GM23338 (cell line): ENCODE data around the gene PIRT. TPM values are rescaled to one million over a fixed set of nuclear protein-coding genes. Genes with fewer than 3 reads are reported as not detected.

Source experiments
- ATAC-seq: fragments of 200-7000 bp; cut with Tn5 transposase; 3 replicates; pipeline ENCODE4 v1.9.1; 2020
- DNase-seq: peaks from one replicate; pipeline ENCODE4 v3.0.0-alpha.2; 2015; ENCODE audit warnings: low spot score
- H2AFZ ChIP-seq: fragments of 200-600 bp; sonication (generic); 2 replicates; pipeline ENCODE4 v1.8.0; 2016; ENCODE audit warnings: antibody characterized with exemption, mild to moderate bottlenecking, moderate library complexity
- H3F3A ChIP-seq: fragments of 200-600 bp; sonication (generic); replicated peaks from 2 replicates; pipeline ENCODE4 v1.8.0; 2017; ENCODE audit warnings: antibody characterized with exemption, mixed run types, low read depth
- H3K27ac ChIP-seq: fragments of 200-600 bp; sonication (generic); 2 replicates; pipeline ENCODE4 v1.6.1; 2016; ENCODE audit warnings: low read depth
- H3K27me3 ChIP-seq: fragments of 200-600 bp; sonication (generic); 2 replicates; pipeline ENCODE4 v1.8.0; 2016; ENCODE audit warnings: mild to moderate bottlenecking, mixed run types, moderate library complexity; ENCODE audit not compliant: insufficient read depth
- H3K36me3 ChIP-seq: fragments of 200-600 bp; sonication (generic); 2 replicates; pipeline ENCODE4 v1.8.0; 2016; ENCODE audit warnings: mild to moderate bottlenecking; ENCODE audit not compliant: insufficient read depth
- H3K4me1 ChIP-seq: fragments of 200-600 bp; sonication (generic); 2 replicates; pipeline ENCODE4 v1.8.0; 2016; ENCODE audit warnings: mild to moderate bottlenecking, moderate library complexity; ENCODE audit not compliant: insufficient read depth
- H3K4me2 ChIP-seq: fragments of 200-600 bp; sonication (generic); 2 replicates; pipeline ENCODE4 v1.7.1; 2017; ENCODE audit warnings: mixed run types
- H3K4me3 ChIP-seq: fragments of 200-600 bp; sonication (generic); 2 replicates; pipeline ENCODE4 v1.6.1; 2016; ENCODE audit warnings: mixed run types
- H3K79me2 ChIP-seq: fragments of 200-600 bp; sonication (generic); replicated peaks from 2 replicates; pipeline ENCODE4 v1.8.0; 2017; ENCODE audit warnings: mild to moderate bottlenecking; ENCODE audit not compliant: insufficient read depth
- H3K9me2 ChIP-seq: fragments of 200-600 bp; sonication (generic); 2 replicates; pipeline ENCODE4 v1.8.0; 2017; ENCODE audit not compliant: insufficient read depth
- H4K20me1 ChIP-seq: fragments of 200-600 bp; sonication (generic); replicated peaks from 2 replicates; pipeline ENCODE4 v1.8.0; 2017; ENCODE audit warnings: mild to moderate bottlenecking; ENCODE audit not compliant: insufficient read depth
- H3K27ac Mint-ChIP-seq: 2 replicates; pipeline ENCODE4 v1.8.0; 2020; ENCODE audit warnings: inconsistent platforms, mild to moderate bottlenecking, moderate library complexity, mixed read lengths
- H3K27me3 Mint-ChIP-seq: 3 replicates; pipeline ENCODE4 v1.8.0; 2022; ENCODE audit warnings: low read depth, mild to moderate bottlenecking, moderate library complexity, mixed read lengths, inconsistent platforms; ENCODE audit not compliant: insufficient read depth, poor library complexity
- H3K36me3 Mint-ChIP-seq: 3 replicates; pipeline ENCODE4 v1.8.0; 2021; ENCODE audit warnings: low read depth, mild to moderate bottlenecking, inconsistent platforms, moderate library complexity, mixed read lengths
- H3K4me1 Mint-ChIP-seq: 3 replicates; pipeline ENCODE4 v1.8.0; 2020; ENCODE audit warnings: mild to moderate bottlenecking, inconsistent platforms, mixed read lengths
- H3K4me3 Mint-ChIP-seq: 3 replicates; pipeline ENCODE4 v1.8.0; 2021; ENCODE audit warnings: moderate library complexity, mild to moderate bottlenecking, inconsistent platforms, mixed read lengths
- H3K9me3 Mint-ChIP-seq: 3 replicates; pipeline ENCODE4 v1.8.0; 2020; ENCODE audit warnings: moderate library complexity, mild to moderate bottlenecking, inconsistent platforms, mixed read lengths
- CREB1 ChIP-seq: fragments of 250-450 bp; sonication (Bioruptor Pico); IDR thresholded peaks from 2 replicates; pipeline ENCODE4 v1.5.0; 2020; ENCODE audit warnings: low read depth, mild to moderate bottlenecking, moderate library complexity
- CTCF ChIP-seq, 2 experiments: fragments of 200-600 bp in 1 of 2; sonication (generic) in 1 of 2; conservative IDR thresholded peaks; 2 replicates each; pipeline versions ENCODE4 v1.5.1 to v1.6.1; 2016 to 2017; ENCODE audit warnings: antibody characterized with exemption in 2 of 2, low read depth in 2 of 2, mild to moderate bottlenecking in 2 of 2, moderate library complexity in 1 of 2
- EZH2 ChIP-seq: fragments of 200-600 bp; sonication (generic); IDR thresholded peaks from one replicate; pipeline ENCODE4 v1.8.0; 2017; ENCODE audit warnings: antibody characterized with exemption, mild to moderate bottlenecking, low read depth; ENCODE audit not compliant: unreplicated experiment
- EZH2phosphoT487 ChIP-seq: fragments of 200-600 bp; sonication (generic); IDR thresholded peaks from one replicate; pipeline ENCODE4 v1.8.1; 2018; ENCODE audit warnings: antibody characterized with exemption; ENCODE audit not compliant: unreplicated experiment
- JUNB ChIP-seq: IDR thresholded peaks from one replicate; pipeline ENCODE4 v1.6.1; 2016; ENCODE audit warnings: antibody characterized with exemption; ENCODE audit not compliant: unreplicated experiment
- NANOG ChIP-seq: IDR thresholded peaks from 2 replicates; pipeline ENCODE4 v1.6.1; 2016; ENCODE audit warnings: antibody characterized with exemption, borderline replicate concordance
- POLR2AphosphoS5 ChIP-seq: IDR thresholded peaks from 2 replicates; pipeline ENCODE4 v1.6.1; 2016; ENCODE audit warnings: antibody characterized with exemption, low read depth
- REST ChIP-seq: IDR thresholded peaks from one replicate; pipeline ENCODE4 v1.6.1; 2018; ENCODE audit warnings: antibody characterized with exemption; ENCODE audit not compliant: unreplicated experiment
- STAT1 ChIP-seq: IDR thresholded peaks from one replicate; pipeline ENCODE4 v1.6.1; 2016; ENCODE audit warnings: antibody characterized with exemption; ENCODE audit not compliant: unreplicated experiment
- ZNF114 ChIP-seq: fragments of 250-450 bp; sonication (Bioruptor Pico); IDR thresholded peaks from 2 replicates; pipeline ENCODE4 v1.5.0; 2020; ENCODE audit warnings: mild to moderate bottlenecking, moderate library complexity
- ZNF331 ChIP-seq: fragments of 250-450 bp; sonication (Bioruptor Pico); IDR thresholded peaks from 2 replicates; pipeline ENCODE4 v1.5.0; 2020; ENCODE audit warnings: low read depth, mild to moderate bottlenecking, moderate library complexity
- ZNF462 ChIP-seq: fragments of 250-450 bp; sonication (Bioruptor Pico); IDR thresholded peaks from 2 replicates; pipeline ENCODE4 v1.5.0; 2020; ENCODE audit warnings: mild to moderate bottlenecking, moderate library complexity
- polyA plus RNA-seq: library from polyadenylated mRNA; unstranded; fragments of >200 nt; fragmentation: Nextera tagmentation; extraction: Ambion mirVana; gene quantifications from 2 replicates; pipeline ENCODE4 v1.2.1, GENCODE V29; 2016
- total RNA-seq: library from RNA; depleted of rRNA; stranded (reverse); fragments of >200 nt; shearing (Covaris generic); gene quantifications from 2 replicates; pipeline ENCODE4 v1.2.3, GENCODE V29; 2014
- TF ChIP-seq, protein P1 (sequence below): IDR thresholded peaks from 2 replicates; pipeline ENCODE4 v1.6.1; 2016; ENCODE audit warnings: antibody characterized with exemption

The PIRT gene
- total and polyA plus RNA-seq, 2 experiments from 2014 or later = not detected

GRCh38 chr17:10803350-10803749, 34.5 kb downstream of the PIRT start:
- Histone ChIP-seq H3K27me3 (no peaks in the 10 kb centered on the region), H3K9me2 (no peaks in the 10 kb centered on the region), H2AFZ (no peak overlapping the region), H3K4me2 (no peak overlapping the region), H3K79me2 (no peaks in the 10 kb centered on the region), H3K36me3 (no peaks in the 10 kb centered on the region), H3K4me3 (no peak overlapping the region), H4K20me1 (no peaks in the 10 kb centered on the region), H3K27ac (no peak overlapping the region), H3K4me1 (no peaks in the 10 kb centered on the region), H3F3A (no peaks in the 10 kb centered on the region)
- no peak for DNase-seq
- TF ChIP-seq STAT1 (no peak), REST (no peak), JUNB (no peak), CTCF (conservative IDR thresholded peaks at IDR 0.05; ENCODE audit: low read depth in 2 of 2) (no peak), ZNF331 (CRISPR knock-in tag) (no peak), NANOG (no peak), CREB1 (CRISPR knock-in tag) (no peak), ZNF114 (CRISPR knock-in tag) (no peak), ZNF462 (CRISPR knock-in tag) (no peak), EZH2phosphoT487 (no peak), EZH2 (no peak), POLR2AphosphoS5 (no peak)
- TF ChIP-seq, protein P1, sequence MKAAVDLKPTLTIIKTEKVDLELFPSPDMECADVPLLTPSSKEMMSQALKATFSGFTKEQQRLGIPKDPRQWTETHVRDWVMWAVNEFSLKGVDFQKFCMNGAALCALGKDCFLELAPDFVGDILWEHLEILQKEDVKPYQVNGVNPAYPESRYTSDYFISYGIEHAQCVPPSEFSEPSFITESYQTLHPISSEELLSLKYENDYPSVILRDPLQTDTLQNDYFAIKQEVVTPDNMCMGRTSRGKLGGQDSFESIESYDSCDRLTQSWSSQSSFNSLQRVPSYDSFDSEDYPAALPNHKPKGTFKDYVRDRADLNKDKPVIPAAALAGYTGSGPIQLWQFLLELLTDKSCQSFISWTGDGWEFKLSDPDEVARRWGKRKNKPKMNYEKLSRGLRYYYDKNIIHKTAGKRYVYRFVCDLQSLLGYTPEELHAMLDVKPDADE = no peak
- Mint-ChIP-seq H3K4me3 (no peak overlapping the region), H3K27ac (no peak overlapping the region), H3K27me3 (peaks cover 3% of the 10 kb centered on the region), H3K9me3 (no peaks in the 10 kb centered on the region; the same call in 2 of the 3 replicates), H3K36me3 (no peaks in the 10 kb centered on the region; the same call in 2 of the 3 replicates), H3K4me1 (peaks cover 7% of the 10 kb centered on the region; the same call in 2 of the 3 replicates)
- no peak for ATAC-seq
